ENCODE data around the gene LTN1.
"Not testable (repeated sequence)": the region's sequence is repeated elsewhere in the genome, so short reads cannot be mapped to it uniquely, and the experiment has no call there.

LTN1 gene

DNA sequence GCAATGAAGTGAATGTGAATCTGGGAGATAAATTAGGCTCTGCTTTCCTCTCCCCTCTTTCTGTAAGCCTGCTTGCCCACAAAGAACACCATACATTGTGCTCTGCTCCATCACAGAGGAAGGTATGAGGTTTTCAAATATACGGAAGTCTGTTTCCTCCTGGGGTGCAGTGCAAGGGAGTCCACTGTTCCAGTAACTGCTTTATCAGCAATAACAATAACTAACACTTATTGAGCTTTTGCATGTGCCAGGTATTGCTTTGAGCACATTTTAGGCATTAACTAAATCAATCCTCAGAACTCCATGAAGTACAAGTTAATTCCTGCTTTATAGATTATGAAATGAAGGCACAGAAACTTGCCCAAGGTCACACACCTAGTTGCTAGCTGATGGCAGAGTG lies 10.0 kb downstream of the LTN1 start:
- no peak for DNase-seq (ENCODE audit: low read depth in 2 of 2)

GRCh38 chr21:28979092-28979491 lies 13.6 kb downstream of the LTN1 start:
- no peak for DNase-seq (ENCODE audit: low read depth in 2 of 2)

- DNase-seq (ENCODE audit: low read depth in 2 of 2) = no peak
These were observed 17.3 kb downstream of the LTN1 start for GRCh38 chr21:28975397-28975796.

DNA sequence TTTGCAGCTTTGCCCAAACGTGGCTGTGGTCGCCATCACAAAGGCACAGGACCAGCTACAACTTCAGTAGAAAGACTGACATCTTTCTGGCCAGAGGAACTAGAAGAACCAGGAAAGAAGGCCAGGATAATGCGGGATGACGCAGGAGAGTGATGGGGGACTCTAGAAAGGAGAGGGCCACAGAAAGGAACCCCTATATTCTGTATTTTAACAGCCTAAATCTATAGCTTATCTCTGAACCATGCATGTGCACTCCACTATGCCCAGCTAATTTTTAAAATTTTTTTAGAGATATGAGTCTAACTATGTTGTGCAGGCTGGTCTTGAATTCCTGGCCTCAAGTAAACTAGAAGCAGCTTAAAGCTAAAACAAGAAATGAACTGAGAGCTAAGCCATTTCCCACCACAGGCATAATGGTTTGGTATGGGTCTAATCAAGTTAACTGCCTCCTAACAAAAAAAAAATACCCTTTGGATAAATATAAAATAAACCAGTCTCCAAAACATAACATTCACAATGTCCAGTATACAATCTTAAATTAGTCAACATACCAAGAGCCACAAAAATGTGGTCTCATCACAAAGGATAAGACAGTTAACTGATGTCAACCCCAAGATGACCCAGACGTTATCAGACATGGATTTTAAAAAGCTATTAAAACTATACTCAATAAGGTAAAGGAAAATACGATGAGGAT lies 18.0 kb downstream of the LTN1 start:
- no peak for DNase-seq (ENCODE audit: low read depth in 2 of 2)

DNA sequence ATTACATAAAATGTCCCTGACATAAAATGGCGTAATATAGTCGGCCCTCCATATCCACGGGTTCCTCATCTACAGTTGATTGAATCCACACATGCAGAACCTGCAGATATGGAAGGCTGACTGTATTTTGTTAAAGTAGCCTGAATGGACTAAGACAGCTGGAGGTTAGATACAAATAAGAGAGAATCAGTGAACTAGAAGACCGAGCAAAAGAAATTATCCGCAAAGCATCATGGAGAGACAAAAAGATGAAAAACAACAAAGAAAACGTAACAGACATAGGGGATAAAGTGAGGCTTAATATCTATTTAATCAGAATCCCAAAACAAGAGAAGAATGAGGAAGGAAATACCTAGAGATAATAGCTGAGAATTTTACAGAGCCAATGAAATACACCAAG lies 20.3 kb downstream of the LTN1 start:
- DNase-seq (ENCODE audit: low read depth in 2 of 2) = no peak

- DNase-seq (ENCODE audit: low read depth in 2 of 2) = no peak
These were observed 21.5 kb downstream of the LTN1 start for GRCh38 chr21:28971171-28971570.

DNA sequence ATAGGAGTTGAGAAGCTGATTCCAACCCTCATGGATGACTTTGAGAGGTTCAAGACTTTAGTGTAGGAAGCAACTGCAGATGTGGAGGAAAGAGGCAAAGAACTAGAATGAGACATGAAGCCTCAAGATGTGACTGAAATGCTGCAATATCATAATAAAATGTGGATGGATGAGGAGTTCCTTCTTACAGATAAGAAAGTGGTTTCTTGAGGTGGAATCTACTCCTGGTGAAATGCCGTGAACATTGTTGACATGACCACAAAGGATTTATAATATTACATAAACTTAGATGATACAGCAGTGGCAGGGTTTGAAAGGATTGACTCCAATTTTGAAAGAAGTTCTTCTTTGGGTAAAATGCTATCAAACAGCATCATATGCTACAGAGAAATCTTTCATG lies 28.8 kb downstream of the LTN1 start:
- DNase-seq (ENCODE audit: low read depth in 2 of 2) = no peak

GRCh38 chr21:28962465-28962864 lies 30.2 kb downstream of the LTN1 start:
- no peak for DNase-seq (ENCODE audit: low read depth in 2 of 2)

- DNase-seq (ENCODE audit: low read depth in 2 of 2) = no peak
These were observed 30.8 kb downstream of the LTN1 start for GRCh38 chr21:28961927-28962326.

DNA sequence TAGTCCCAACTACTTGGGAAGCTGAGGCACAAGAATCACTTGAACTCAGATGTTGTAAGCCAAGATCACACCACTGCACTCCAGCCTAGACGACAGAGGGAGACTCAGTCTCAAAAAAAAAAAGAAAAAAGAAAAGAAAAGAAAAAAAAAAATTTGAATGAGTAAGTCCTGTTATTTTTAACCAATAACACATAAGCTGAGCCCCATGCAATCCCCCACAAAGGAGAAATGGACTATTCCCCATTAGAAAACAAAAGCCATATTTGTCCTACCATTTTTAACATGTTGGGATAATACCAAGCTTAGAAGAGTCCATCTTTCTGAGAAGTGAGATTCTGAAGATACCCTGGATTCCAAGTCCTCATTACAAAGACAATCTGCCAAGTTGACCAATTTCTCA lies 32.4 kb downstream of the LTN1 start:
- no peak for DNase-seq (ENCODE audit: low read depth in 2 of 2)

GRCh38 chr21:28959367-28960099 lies 33.1 kb downstream of the LTN1 start:
- no peak for DNase-seq (ENCODE audit: low read depth in 2 of 2)

DNA sequence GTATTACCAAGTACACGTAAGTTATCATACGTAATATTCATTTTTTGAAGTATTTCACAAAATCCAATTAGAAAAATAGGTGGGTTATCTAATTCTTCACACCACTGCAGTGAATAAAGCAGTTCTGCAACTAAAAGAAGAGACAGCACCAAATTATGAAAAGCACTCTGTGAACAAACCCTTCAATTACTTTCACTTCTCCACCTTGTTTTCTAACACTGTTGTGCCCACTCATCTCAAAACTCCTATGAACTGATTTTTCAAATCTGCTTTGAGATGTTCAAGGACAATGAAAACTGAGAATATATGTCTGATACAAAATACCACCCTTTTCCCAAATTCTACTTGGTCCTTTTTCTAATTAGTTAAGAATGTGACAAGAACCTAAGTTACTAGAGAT lies 39.4 kb downstream of the LTN1 start:
- no peak for DNase-seq (ENCODE audit: low read depth in 2 of 2)

DNA sequence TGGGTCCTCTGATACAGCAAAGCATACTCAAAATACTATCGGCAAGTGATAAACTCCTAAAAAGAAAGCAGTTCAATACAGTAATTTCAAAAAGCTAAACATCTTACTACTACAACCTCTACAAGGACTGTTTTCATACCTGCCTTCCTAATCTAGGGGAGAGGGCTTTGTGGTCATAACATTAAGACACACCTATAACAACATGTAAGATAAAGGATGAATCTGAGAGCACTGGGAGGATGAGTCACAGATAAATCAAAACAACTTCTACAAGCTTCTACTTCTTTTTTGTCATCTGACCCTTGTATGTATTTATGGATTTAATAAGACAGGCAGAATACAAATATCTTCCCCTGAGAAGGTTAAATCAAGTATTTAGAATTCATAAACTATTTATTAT lies 40.0 kb downstream of the LTN1 start:
- no peak for DNase-seq (ENCODE audit: low read depth in 2 of 2)

DNA sequence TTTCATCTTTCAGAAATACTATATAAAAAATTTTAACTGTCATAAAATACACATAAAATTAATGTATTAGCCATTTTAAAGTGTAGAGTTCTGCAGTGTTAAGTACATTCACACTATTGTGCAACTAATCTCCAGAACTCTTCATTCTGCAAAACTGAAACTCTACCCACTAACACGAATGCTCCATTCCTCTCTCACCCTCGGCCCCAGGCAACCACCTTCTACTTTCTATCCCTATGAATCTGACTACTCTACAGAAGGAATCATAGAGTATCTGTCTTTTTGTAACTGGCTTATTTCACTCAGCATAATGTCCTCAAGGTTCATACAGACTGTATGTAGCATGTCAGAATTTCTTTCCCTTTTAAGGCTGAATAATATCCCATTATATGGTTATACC lies 43.4 kb downstream of the LTN1 start:
- DNase-seq (ENCODE audit: low read depth in 2 of 2) = no peak

- DNase-seq (ENCODE audit: low read depth in 2 of 2) = no peak
These were observed 48.4 kb downstream of the LTN1 start for GRCh38 chr21:28944296-28944695.

- DNase-seq (ENCODE audit: low read depth in 2 of 2) = no peak
These were observed 49.0 kb downstream of the LTN1 start for GRCh38 chr21:28943631-28944030.

DNA sequence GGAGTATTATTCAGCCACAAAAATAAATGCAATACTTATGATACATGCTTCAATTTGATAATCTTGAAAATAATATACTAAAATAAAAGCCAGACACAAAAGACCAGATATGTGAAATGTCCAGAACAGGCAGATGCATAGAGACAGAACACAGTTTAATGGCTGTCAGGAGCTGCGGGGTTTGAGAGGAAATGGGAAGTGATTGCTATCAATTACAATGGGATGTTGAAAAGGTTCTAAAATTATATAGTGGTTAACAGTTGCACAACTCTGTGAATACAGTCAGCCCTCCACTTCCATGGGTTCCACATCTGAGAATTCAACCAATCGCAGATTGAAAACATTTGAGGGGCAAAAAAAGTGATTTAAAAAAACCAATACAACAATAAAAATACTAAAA lies 54.0 kb downstream of the LTN1 start:
- DNase-seq (ENCODE audit: low read depth in 2 of 2) = no peak

GRCh38 chr21:28937737-28938136 lies 54.9 kb downstream of the LTN1 start:
- DNase-seq (ENCODE audit: low read depth in 2 of 2) = no peak

DNA sequence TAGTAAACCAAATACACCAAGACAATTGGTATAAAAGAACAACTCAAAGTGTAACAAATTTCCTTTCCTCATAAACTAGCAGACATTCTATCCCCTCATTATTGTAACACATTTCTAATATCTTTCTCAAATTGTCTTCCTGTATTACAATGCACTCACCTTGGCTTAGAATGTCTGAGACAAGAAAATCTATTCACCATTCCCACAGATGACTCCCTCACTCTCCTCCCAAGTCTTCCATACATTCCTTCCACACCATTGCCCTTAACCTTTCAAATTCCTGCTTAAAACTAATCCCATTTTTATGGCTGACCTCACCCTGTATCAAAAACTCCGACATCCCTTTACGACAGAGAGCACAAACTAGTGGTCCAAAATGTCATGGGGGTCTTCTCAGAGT lies 56.0 kb downstream of the LTN1 start:
- no peak for DNase-seq (ENCODE audit: low read depth in 2 of 2)

GRCh38 chr21:28936036-28936435 lies 56.6 kb downstream of the LTN1 start:
- DNase-seq (ENCODE audit: low read depth in 2 of 2) = no peak

- no peak for DNase-seq (ENCODE audit: low read depth in 2 of 2)
These were observed 60.0 kb downstream of the LTN1 start for GRCh38 chr21:28932717-28933116.

GRCh38 chr21:28931708-28932372 lies 60.8 kb downstream of the LTN1 start:
- DNase-seq (ENCODE audit: low read depth in 2 of 2) = not testable (repeated sequence)
